Prostate gland (tissue), 2 donors: Measurements from ENCODE around the gene NF2.

Experiments used
- CTCF ChIP-seq, 4 experiments: fragments of 200-600 bp in 2 of 4; fragments of 450-650 bp in 2 of 4; sonication (generic) in 2 of 4; IDR thresholded peaks; 1 replicate in 3 of 4; 2 replicates in 1 of 4; pipeline ENCODE4 v1.5.1; 2016 to 2019; ENCODE audit warnings: antibody characterized with exemption in 4 of 4, mild to moderate bottlenecking in 2 of 4, moderate library complexity in 2 of 4
- POLR2A ChIP-seq: fragments of 450-650 bp; IDR thresholded peaks from one replicate; pipeline ENCODE4 v1.6.1; 2016; ENCODE audit warnings: antibody characterized with exemption, mild to moderate bottlenecking
- POLR2AphosphoS5 ChIP-seq: sonication (generic); formaldehyde crosslinking; IDR thresholded peaks from one replicate; pipeline ENCODE4 v1.6.1; 2017; ENCODE audit warnings: antibody characterized with exemption

GRCh38 chr22:29637181-29637580 lies 33.7 kb downstream of the NF2 start:
- no peak for TF ChIP-seq CTCF (IDR thresholded peaks at IDR 0.05)
- no peak for TF ChIP-seq POLR2AphosphoS5
- no peak for TF ChIP-seq POLR2A
